Fibroblast of lung (primary cell): Measurements from ENCODE around the gene UBXN2A. TPM values are rescaled to one million over a fixed set of nuclear protein-coding genes. Genes with fewer than 3 reads are reported as not detected.

ENCODE experiments used
- DNase-seq, 2 donors: peaks; one replicate each; pipeline versions ENCODE4 v3.0.0 to v3.0.0-alpha.2; 2010; ENCODE audit warnings: low read depth in 2 of 2
- H2AFZ ChIP-seq: 2 replicates; pipeline ENCODE4 v1.5.1; 2012; ENCODE audit warnings: low read length, control low read depth, inconsistent platforms
- H3K27ac ChIP-seq: 2 replicates; pipeline ENCODE4 v1.5.1; 2011; ENCODE audit warnings: low read length, control low read depth; ENCODE audit not compliant: insufficient read depth
- H3K27me3 ChIP-seq: 2 replicates; pipeline ENCODE4 v1.5.1; 2011; ENCODE audit warnings: mild to moderate bottlenecking, low read length; ENCODE audit not compliant: control insufficient read depth, insufficient read depth
- H3K36me3 ChIP-seq: 2 replicates; pipeline ENCODE4 v1.5.1; 2011; ENCODE audit warnings: low read length; ENCODE audit not compliant: control insufficient read depth, insufficient read depth
- H3K4me1 ChIP-seq: 2 replicates; pipeline ENCODE4 v1.5.1; 2011; ENCODE audit warnings: low read length; ENCODE audit not compliant: control insufficient read depth, insufficient read depth; ENCODE audit errors: extremely low read depth
- H3K4me2 ChIP-seq: 2 replicates; pipeline ENCODE4 v1.5.1; 2011; ENCODE audit warnings: low read length, control low read depth; ENCODE audit not compliant: insufficient read depth; ENCODE audit errors: extremely low read depth
- H3K4me3 ChIP-seq, 4 experiments: fragments of 200-600 bp in 1 of 4; sonication (generic) in 1 of 4; replicated peaks in 1 of 4; 2 replicates each; pipeline ENCODE4 v1.5.1; 2011 to 2016; ENCODE audit warnings: low read length in 4 of 4, low read depth in 3 of 4, mild to moderate bottlenecking in 3 of 4, control low read depth in 2 of 4, inconsistent platforms in 1 of 4, mixed read lengths in 1 of 4; ENCODE audit not compliant: insufficient read depth in 1 of 4; ENCODE audit errors: control extremely low read depth in 1 of 4
- H3K79me2 ChIP-seq: 2 replicates; pipeline ENCODE4 v1.5.1; 2012; ENCODE audit warnings: mild to moderate bottlenecking, low read length, inconsistent platforms; ENCODE audit not compliant: control insufficient read depth, insufficient read depth
- H3K9ac ChIP-seq: 2 replicates; pipeline ENCODE4 v1.5.1; 2011; ENCODE audit warnings: mild to moderate bottlenecking, low read length, control low read depth; ENCODE audit not compliant: insufficient read depth
- H3K9me3 ChIP-seq: 2 replicates; pipeline ENCODE4 v1.5.1; 2012; ENCODE audit warnings: low read depth, low read length; ENCODE audit not compliant: control insufficient read depth, insufficient read depth
- H4K20me1 ChIP-seq: 2 replicates; pipeline ENCODE4 v1.5.1; 2011; ENCODE audit warnings: low read length; ENCODE audit not compliant: control insufficient read depth, insufficient read depth; ENCODE audit errors: extremely low read depth
- EZH2 ChIP-seq: IDR thresholded peaks from 2 replicates; pipeline ENCODE4 v1.5.1; 2012; ENCODE audit warnings: low read length, control low read depth, mild to moderate bottlenecking; ENCODE audit errors: missing control alignments
- polyA plus RNA-seq, 2 donors: library from polyadenylated mRNA; depleted of rRNA in 1 of 2; stranded (reverse) in 1 of 2; unstranded in 1 of 2; fragments of >200 nt; gene quantifications; 2 replicates each; pipeline ENCODE4 v1.2.1, GENCODE V29; 2011 to 2012; ENCODE audit warnings: missing spikeins in 1 of 2
- total RNA-seq: library from RNA; depleted of rRNA; stranded (reverse); fragments of >200 nt; gene quantifications from 2 replicates; pipeline ENCODE4 v1.2.1, GENCODE V29; 2014
- TF ChIP-seq, protein P1 (sequence below), 2 donors: IDR thresholded peaks in 1 of 2; conservative IDR thresholded peaks in 1 of 2; 1 replicate in 1 of 2; 2 replicates in 1 of 2; pipeline ENCODE4 v1.5.1; 2011 to 2012; ENCODE audit warnings: low read length in 2 of 2, control low read depth in 1 of 2, inconsistent platforms in 1 of 2, low read depth in 1 of 2, mild to moderate bottlenecking in 1 of 2

UBXN2A gene
- total and polyA plus RNA-seq, 2 donors (not counting 1 experiment from before 2014, with no cell fraction given): 12.8 to 12.9 TPM

GRCh38 chr2:23901966-23902846 is 38.1 kb upstream of the UBXN2A start:
- DNase-seq: peak; percentile 57 to 65
- no peak overlapping the region for H2AFZ ChIP-seq
- peaks cover 22% of the 10 kb centered on the region for H3K79me2 ChIP-seq
- peaks cover 5% of the 10 kb centered on the region for H3K4me1 ChIP-seq
- no peak overlapping the region for H3K4me3 ChIP-seq
- no peak overlapping the region for H3K9ac ChIP-seq
- H3K27me3 ChIP-seq: no peaks in the 10 kb centered on the region
- no peaks in the 10 kb centered on the region for H3K36me3 ChIP-seq
- TF ChIP-seq EZH2: no peak
- TF ChIP-seq, protein P1, sequence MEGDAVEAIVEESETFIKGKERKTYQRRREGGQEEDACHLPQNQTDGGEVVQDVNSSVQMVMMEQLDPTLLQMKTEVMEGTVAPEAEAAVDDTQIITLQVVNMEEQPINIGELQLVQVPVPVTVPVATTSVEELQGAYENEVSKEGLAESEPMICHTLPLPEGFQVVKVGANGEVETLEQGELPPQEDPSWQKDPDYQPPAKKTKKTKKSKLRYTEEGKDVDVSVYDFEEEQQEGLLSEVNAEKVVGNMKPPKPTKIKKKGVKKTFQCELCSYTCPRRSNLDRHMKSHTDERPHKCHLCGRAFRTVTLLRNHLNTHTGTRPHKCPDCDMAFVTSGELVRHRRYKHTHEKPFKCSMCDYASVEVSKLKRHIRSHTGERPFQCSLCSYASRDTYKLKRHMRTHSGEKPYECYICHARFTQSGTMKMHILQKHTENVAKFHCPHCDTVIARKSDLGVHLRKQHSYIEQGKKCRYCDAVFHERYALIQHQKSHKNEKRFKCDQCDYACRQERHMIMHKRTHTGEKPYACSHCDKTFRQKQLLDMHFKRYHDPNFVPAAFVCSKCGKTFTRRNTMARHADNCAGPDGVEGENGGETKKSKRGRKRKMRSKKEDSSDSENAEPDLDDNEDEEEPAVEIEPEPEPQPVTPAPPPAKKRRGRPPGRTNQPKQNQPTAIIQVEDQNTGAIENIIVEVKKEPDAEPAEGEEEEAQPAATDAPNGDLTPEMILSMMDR (conservative IDR thresholded peaks at IDR 0.05 in 1 of 2, IDR thresholded peaks at IDR 0.05 in 1 of 2; ENCODE audit: low read depth in 1 of 2, low read length in 2 of 2): no peak
- no peak overlapping the region for H3K4me2 ChIP-seq
- H4K20me1 ChIP-seq: no peaks in the 10 kb centered on the region
- H3K9me3 ChIP-seq: no peaks in the 10 kb centered on the region
- no peak overlapping the region for H3K27ac ChIP-seq

- no peak overlapping the region for H3K9ac ChIP-seq
- no peaks in the 10 kb centered on the region for H3K27me3 ChIP-seq
- TF ChIP-seq, protein P1 (conservative IDR thresholded peaks at IDR 0.05 in 1 of 2, IDR thresholded peaks at IDR 0.05 in 1 of 2; ENCODE audit: low read depth in 1 of 2, low read length in 2 of 2): no peak
- no peak for TF ChIP-seq EZH2
- no peaks in the 10 kb centered on the region for H3K36me3 ChIP-seq
- no peak overlapping the region for H3K27ac ChIP-seq
- H3K9me3 ChIP-seq: no peaks in the 10 kb centered on the region
- H4K20me1 ChIP-seq: no peaks in the 10 kb centered on the region
- peaks cover 5% of the 10 kb centered on the region for H3K4me1 ChIP-seq
- no peak overlapping the region for H3K4me3 ChIP-seq
- H3K79me2 ChIP-seq: peaks cover 16% of the 10 kb centered on the region
- no peak for DNase-seq
- H3K4me2 ChIP-seq: no peak overlapping the region
- no peak overlapping the region for H2AFZ ChIP-seq
Observed at GRCh38 chr2:23903034-23903433, 37.2 kb upstream of the UBXN2A start.

- H3K9ac ChIP-seq: no peak overlapping the region
- H3K4me1 ChIP-seq: peaks cover 5% of the 10 kb centered on the region
- no peaks in the 10 kb centered on the region for H3K9me3 ChIP-seq
- H3K4me3 ChIP-seq: no peak overlapping the region
- TF ChIP-seq, protein P1 (conservative IDR thresholded peaks at IDR 0.05 in 1 of 2, IDR thresholded peaks at IDR 0.05 in 1 of 2; ENCODE audit: low read depth in 1 of 2, low read length in 2 of 2): no peak
- TF ChIP-seq EZH2: no peak
- no peaks in the 10 kb centered on the region for H3K36me3 ChIP-seq
- no peak overlapping the region for H3K27ac ChIP-seq
- peaks cover 10% of the 10 kb centered on the region for H3K79me2 ChIP-seq
- no peaks in the 10 kb centered on the region for H4K20me1 ChIP-seq
- H3K27me3 ChIP-seq: no peaks in the 10 kb centered on the region
- no peak overlapping the region for H3K4me2 ChIP-seq
- H2AFZ ChIP-seq: no peak overlapping the region
- no peak for DNase-seq
Observed at GRCh38 chr2:23904215-23904614, 36.0 kb upstream of the UBXN2A start.
